A673 (cell line): ENCODE measurements around the gene STYXL2. TPM values are rescaled to one million over a fixed set of nuclear protein-coding genes. Genes with fewer than 3 reads are reported as not detected.

Source experiments
- BruUV-seq: library from RNA; stranded (reverse); fragments of 400-500 nt; replicated peaks from 2 replicates; lab custom pipeline; 2021; lab: Mats Ljungman, UMichigan
- CTCF ChIA-PET: fragments of 300-600 bp; sonication (Branson Sonifier 250); formaldehyde crosslinking; loops from one replicate; lab custom pipeline; 2022; ENCODE audit warnings: antibody characterized with exemption; lab: Charles Lee
- POLR2A ChIA-PET: fragments of 300-600 bp; sonication (Branson Sonifier 250); formaldehyde crosslinking; loops from one replicate; lab custom pipeline; 2022; ENCODE audit warnings: antibody characterized with exemption; ENCODE audit not compliant: low non-redundant PET; lab: Charles Lee
- DNase-seq: peaks from one replicate; pipeline ENCODE4 v3.0.0-alpha.2; 2015; ENCODE audit warnings: low spot score
- H3K27ac ChIP-seq: fragments of 200-600 bp; sonication (generic); 2 replicates; pipeline ENCODE4 v1.5.1; 2016; ENCODE audit warnings: mixed run types, low read depth, mild to moderate bottlenecking, mixed read lengths, antibody characterized with exemption, low read length; ENCODE audit not compliant: poor library complexity, severe bottlenecking
- H3K27me3 ChIP-seq: fragments of 200-600 bp; sonication (generic); replicated peaks from 2 replicates; pipeline ENCODE4 v1.6.1; 2017; ENCODE audit warnings: mixed run types, low read depth, mild to moderate bottlenecking, mixed read lengths, antibody characterized with exemption, low read length; ENCODE audit not compliant: insufficient read depth, poor library complexity
- H3K36me3 ChIP-seq: fragments of 200-600 bp; sonication (generic); 2 replicates; pipeline ENCODE4 v1.6.1; 2016; ENCODE audit warnings: mixed run types, mild to moderate bottlenecking, mixed read lengths, antibody characterized with exemption, low read length; ENCODE audit not compliant: insufficient read depth, poor library complexity, severe bottlenecking
- H3K4me1 ChIP-seq: fragments of 200-600 bp; sonication (generic); 2 replicates; pipeline ENCODE4 v1.6.1; 2017; ENCODE audit warnings: mixed run types, mild to moderate bottlenecking, mixed read lengths, antibody characterized with exemption, low read length; ENCODE audit not compliant: insufficient read depth, poor library complexity, severe bottlenecking
- H3K4me3 ChIP-seq: fragments of 200-600 bp; sonication (generic); 2 replicates; pipeline ENCODE4 v1.5.1; 2016; ENCODE audit warnings: low read depth, mixed run types, mild to moderate bottlenecking, mixed read lengths, low read length; ENCODE audit not compliant: poor library complexity, severe bottlenecking
- H3K9me3 ChIP-seq: fragments of 200-600 bp; sonication (generic); 2 replicates; pipeline ENCODE4 v1.6.1; 2016; ENCODE audit warnings: mixed run types, low read depth, mild to moderate bottlenecking, mixed read lengths, antibody characterized with exemption, low read length; ENCODE audit not compliant: poor library complexity, severe bottlenecking
- EZH2 ChIP-seq: fragments of 200-600 bp; sonication (generic); IDR thresholded peaks from 2 replicates; pipeline ENCODE4 v1.6.1; 2017; ENCODE audit warnings: borderline replicate concordance, low read depth, mild to moderate bottlenecking, mixed read lengths, antibody characterized with exemption, low read length; ENCODE audit not compliant: poor library complexity, severe bottlenecking
- intact Hi-C: fragments of 100-400 bp; cut with micrococcal nuclease; formaldehyde crosslinking; loops from one replicate; pipeline ENCODE4 v1.10.0; 2022; ENCODE audit not compliant: unreplicated experiment
- total RNA-seq: library from RNA; stranded (reverse); gene quantifications from 2 replicates; pipeline ENCODE4 v1.2.3, GENCODE V29; 2021
- TF ChIP-seq, protein P1 (sequence below): fragments of 300-800, 200-600 bp; sonication (generic); conservative IDR thresholded peaks from 2 replicates; pipeline ENCODE4 v1.5.1; 2017; ENCODE audit warnings: low read depth, mild to moderate bottlenecking, antibody characterized with exemption, low read length, moderate library complexity, mixed read lengths

Gene STYXL2
- total RNA-seq, 1 experiment from 2014 or later: not detected

DNA sequence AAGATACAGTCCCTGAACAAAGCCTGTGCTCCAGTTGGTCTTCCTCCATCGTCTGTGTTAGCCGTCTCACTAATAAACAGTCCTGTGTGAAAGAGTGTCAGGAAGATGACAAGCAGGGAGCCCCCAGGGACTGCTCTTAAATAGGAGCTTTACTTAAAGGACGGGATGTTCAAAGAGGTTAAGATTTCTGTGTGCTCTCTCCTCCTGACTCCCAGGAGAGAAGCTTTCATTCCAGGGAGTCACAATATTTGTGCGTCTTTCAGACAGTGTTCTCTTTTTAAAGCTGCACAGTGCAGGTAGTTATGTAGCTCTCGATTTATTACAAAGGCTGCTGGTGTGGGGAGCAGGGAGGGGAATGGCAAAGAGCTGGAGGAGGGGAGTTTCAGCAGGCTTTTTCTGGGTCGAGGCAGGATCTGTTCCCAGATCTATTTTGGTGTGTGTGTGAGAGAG is 43.5 kb downstream of the STYXL2 start:
- H3K4me3 ChIP-seq: no peak overlapping the region
- CTCF ChIA-PET: interaction anchor here (0.9 kb wide), 1 partner anchor 83 kb away, joined by 6 read pairs; no protein-coding TSS in a partner anchor
- H3K4me1 ChIP-seq: no peaks in the 10 kb centered on the region
- peaks cover 3% of the 10 kb centered on the region for H3K9me3 ChIP-seq
- no peaks in the 10 kb centered on the region for H3K27me3 ChIP-seq
- TF ChIP-seq, protein P1, sequence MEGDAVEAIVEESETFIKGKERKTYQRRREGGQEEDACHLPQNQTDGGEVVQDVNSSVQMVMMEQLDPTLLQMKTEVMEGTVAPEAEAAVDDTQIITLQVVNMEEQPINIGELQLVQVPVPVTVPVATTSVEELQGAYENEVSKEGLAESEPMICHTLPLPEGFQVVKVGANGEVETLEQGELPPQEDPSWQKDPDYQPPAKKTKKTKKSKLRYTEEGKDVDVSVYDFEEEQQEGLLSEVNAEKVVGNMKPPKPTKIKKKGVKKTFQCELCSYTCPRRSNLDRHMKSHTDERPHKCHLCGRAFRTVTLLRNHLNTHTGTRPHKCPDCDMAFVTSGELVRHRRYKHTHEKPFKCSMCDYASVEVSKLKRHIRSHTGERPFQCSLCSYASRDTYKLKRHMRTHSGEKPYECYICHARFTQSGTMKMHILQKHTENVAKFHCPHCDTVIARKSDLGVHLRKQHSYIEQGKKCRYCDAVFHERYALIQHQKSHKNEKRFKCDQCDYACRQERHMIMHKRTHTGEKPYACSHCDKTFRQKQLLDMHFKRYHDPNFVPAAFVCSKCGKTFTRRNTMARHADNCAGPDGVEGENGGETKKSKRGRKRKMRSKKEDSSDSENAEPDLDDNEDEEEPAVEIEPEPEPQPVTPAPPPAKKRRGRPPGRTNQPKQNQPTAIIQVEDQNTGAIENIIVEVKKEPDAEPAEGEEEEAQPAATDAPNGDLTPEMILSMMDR: no peak
- TF ChIP-seq EZH2: no peak
- no peaks in the 10 kb centered on the region for H3K36me3 ChIP-seq
- DNase-seq: peak; percentile 67
- POLR2A ChIA-PET: no interaction called here
- BruUV-seq: no TSS peak
- intact Hi-C loops: no loop called here
- H3K27ac ChIP-seq: no peak overlapping the region

DNA sequence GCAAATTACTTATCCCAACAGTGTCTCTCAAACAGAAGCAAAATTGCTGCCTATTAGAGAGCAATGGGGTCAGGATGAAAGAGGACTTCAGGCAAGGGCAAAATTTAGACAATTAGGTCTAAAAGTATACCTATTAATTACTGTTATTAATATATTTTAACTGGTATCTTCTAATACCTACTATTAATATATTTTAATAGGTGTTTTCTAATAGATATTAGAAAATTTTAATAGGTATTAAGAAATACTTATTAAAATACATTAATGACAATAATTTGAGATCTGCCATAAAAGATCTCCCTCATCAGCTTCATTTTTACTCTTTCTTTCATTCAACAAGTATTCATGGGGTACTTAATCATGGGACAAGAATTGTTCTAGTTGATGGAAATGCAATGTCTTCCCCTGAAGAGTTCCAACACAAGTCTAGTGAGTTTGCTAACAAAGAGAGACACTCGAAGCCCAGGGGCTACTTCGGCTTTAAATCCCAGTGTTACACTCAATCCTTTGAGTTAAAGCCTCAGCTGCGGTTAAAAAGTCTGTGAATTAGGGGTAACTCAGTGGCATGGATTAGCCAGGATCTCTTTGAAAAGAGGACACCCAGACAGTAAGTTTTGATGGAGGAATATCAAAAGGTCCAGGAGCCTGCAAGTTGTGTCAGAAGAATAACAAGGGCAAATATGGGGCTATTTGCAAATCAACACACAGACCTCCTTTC is 44.1 kb downstream of the STYXL2 start:
- no TSS peak for BruUV-seq
- H3K4me3 ChIP-seq: no peak overlapping the region
- ChIA-PET CTCF (interaction anchor here (0.9 kb wide), 1 partner anchor 82 kb away, joined by 6 read pairs; no protein-coding TSS in a partner anchor), POLR2A (no interaction called here)
- TF ChIP-seq, protein P1: no peak
- TF ChIP-seq EZH2: no peak
- no peaks in the 10 kb centered on the region for H3K4me1 ChIP-seq
- no peak for DNase-seq
- no peaks in the 10 kb centered on the region for H3K27me3 ChIP-seq
- intact Hi-C loops: no loop called here
- no peaks in the 10 kb centered on the region for H3K36me3 ChIP-seq
- H3K27ac ChIP-seq: no peak overlapping the region
- peaks cover 3% of the 10 kb centered on the region for H3K9me3 ChIP-seq

DNA sequence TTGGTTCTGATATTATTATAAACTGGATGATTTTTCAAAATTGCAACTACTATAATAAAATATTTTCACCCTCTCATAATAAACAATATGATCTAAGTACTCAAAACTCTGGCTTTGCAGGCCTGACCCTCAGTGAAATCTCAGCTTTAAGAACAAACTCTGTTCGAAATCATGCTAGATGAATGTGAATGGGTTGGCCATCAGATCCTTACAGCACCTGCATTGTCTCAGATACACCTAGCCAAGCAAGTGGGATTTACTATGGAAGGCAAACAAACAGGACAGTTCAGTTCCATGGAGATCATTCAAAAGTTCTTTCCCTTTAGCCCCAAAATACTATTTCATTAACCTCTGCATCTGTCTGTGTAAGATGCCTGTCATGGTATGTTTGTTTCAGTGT is 44.8 kb downstream of the STYXL2 start:
- ChIA-PET POLR2A (no interaction called here), CTCF (interaction anchor here (1.1 kb wide), 1 partner anchor 82 kb away, joined by 4 read pairs; no protein-coding TSS in a partner anchor)
- no peak overlapping the region for H3K4me3 ChIP-seq
- no TSS peak for BruUV-seq
- H3K27ac ChIP-seq: no peak overlapping the region
- H3K36me3 ChIP-seq: no peaks in the 10 kb centered on the region
- H3K27me3 ChIP-seq: no peaks in the 10 kb centered on the region
- TF ChIP-seq EZH2: no peak
- TF ChIP-seq, protein P1: no peak
- no peaks in the 10 kb centered on the region for H3K4me1 ChIP-seq
- intact Hi-C loops: no loop called here
- H3K9me3 ChIP-seq: peaks cover 3% of the 10 kb centered on the region
- no peak for DNase-seq
